IPS-NIHi7 (cell line): ENCODE results near the gene MTA1.

Experiments used
- DNase-seq: peaks from one replicate; pipeline ENCODE4 v3.0.0; 2012; ENCODE audit warnings: mixed read lengths; ENCODE audit errors: extremely low spot score

Gene MTA1

DNA sequence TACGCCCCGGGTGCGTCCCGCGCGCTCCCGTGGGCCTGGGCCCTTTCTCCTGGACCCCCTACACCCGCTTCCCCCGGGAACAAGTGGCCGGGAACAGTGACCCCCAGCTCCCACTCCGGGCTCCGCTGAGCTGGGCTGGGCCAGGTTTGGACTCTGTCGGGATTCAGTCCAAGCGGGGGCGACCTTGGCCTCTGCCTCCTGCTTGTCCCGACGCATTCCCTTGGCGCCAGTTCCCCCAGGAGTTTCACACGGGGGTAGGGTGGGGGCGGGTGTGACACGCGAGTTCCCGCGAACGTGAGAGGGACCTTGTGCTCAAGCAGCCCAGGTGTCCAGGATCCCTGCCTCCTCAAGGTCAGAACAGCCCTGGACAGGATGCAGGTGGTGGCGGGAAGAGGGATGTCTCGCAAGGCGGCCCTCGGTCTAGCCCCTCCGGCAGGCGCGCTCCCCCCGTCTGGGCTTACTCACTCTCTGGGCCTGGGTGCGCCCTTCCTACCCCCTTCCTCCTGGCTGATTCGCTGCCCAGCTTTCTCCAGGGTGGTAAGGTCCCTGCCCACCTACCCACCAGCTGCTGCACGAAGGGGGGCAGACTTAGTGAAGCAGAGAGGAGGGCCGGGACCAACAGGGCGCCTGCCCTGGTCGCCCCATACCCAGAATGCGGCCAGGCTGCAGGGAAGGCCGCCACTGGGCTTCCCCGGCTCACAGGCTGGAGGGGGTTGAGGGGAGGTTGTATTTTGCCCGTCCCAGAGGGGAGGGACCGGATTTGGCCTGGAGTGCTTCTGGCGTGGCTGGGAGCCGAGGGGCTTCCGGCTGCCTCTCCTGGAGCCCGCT is 55.9 kb downstream of the MTA1 start:
- peak; percentile 52 for DNase-seq

DNA sequence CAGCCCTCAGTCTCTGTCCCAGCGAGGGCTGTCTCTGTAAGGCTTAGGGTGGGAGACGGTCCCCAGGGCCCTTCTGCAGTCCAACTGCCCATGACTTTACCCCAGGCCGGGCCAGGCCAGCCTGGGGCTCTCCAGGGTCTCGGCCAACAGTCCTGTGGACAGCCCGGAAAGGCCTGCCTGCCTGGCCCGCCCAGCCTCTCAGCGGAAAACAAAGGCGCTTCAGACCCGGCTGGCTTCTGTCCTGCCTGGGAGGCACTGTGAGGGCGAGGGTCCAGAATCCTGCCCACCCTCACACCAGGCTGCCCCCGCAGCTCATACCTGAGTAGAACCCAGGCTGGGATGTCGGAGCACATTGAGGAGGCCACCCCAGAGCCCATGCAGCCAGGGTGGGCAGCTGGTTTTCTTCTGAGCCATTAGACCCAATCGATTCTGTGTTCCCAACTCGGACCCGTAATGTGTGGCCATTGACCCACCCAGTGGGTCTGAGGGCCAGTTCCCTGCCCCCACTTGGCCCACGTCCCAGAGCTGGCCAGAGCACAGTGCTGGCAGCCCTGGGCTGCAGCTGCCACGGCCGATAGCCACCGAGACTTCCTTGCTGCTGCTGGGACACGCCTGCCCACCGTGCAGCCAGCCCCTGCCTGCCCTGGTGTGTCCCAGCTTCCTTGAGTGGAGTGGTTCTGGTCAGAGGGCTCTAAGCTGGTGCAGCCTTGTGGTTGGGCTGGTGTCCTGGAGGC is 56.6 kb downstream of the MTA1 start:
- DNase-seq: no peak

DNA sequence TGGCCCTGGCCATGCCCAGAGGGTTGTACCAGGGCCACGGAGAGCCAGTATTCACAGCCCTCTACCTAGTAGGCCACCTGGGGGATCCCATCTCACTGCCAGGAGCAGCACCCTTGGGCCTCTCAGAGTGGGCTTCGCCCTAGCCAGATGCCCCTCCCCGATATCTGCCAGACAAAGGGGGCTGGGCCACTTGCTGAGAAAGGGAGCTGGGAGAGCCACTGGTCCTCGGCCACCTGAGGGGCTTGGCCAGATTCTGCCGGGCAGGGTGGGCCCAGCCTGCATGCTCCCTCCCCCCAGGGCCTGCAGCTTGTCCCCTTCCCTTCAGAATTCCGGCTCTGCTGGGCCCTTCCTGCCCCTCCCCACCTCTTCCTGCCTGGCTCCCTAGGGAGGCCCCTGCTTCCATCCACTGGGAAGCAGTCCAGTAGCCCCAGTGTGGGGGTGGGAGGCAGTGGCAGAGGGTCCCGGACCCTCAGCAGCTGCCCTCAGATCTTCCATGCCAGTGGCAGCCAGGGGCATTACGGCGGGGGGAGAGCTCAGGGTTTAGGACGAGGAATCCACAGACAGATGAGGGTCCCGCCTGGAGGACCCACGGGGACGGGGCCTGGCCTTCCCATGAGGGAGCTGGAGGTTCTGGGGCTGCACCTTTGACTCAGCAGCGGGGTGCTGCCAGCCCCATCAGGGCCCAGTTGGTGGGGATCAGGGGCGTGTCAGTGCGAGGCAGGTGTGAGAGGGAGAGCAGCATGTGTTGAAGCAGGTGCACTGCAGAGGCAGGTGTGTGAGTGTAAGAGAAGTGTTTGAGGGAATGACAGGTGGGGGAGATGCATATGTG is 57.4 kb downstream of the MTA1 start:
- no peak for DNase-seq

DNA sequence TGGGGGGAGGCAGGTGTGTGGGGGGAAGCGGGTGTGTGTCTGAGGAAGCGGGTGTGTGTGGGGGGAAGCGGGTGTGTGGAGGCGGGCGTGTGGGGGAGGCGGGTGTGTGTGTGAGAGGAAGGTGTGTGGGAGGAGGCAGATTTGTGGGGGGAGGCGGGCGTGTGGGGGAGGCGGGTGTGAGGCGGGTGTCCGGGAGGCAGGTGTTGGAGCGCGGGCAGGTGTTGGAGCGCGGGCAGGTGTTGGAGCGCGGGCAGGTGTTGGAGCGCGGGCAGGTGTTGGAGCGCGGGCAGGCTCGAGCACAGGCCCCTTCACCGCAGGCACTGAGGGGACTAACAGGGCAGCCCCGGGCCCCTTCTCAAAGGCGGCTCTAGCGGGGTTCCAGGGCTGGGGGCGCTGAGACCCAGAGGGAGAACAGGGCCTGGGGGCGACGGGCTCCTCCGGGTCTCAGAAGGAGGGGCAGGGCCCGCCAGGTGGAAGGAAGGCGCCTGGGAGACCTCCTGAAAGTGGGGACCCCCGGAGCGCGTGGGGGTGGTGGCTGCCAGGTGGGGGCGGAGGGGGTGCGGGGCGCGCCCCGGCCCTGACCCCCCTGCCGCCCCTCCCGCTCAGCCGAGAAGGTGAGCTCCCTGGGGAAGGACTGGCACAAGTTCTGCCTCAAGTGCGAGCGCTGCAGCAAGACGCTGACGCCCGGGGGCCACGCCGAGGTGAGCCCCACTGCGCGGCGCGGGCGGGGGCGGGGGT is 58.2 kb downstream of the MTA1 start:
- DNase-seq: no peak

DNA sequence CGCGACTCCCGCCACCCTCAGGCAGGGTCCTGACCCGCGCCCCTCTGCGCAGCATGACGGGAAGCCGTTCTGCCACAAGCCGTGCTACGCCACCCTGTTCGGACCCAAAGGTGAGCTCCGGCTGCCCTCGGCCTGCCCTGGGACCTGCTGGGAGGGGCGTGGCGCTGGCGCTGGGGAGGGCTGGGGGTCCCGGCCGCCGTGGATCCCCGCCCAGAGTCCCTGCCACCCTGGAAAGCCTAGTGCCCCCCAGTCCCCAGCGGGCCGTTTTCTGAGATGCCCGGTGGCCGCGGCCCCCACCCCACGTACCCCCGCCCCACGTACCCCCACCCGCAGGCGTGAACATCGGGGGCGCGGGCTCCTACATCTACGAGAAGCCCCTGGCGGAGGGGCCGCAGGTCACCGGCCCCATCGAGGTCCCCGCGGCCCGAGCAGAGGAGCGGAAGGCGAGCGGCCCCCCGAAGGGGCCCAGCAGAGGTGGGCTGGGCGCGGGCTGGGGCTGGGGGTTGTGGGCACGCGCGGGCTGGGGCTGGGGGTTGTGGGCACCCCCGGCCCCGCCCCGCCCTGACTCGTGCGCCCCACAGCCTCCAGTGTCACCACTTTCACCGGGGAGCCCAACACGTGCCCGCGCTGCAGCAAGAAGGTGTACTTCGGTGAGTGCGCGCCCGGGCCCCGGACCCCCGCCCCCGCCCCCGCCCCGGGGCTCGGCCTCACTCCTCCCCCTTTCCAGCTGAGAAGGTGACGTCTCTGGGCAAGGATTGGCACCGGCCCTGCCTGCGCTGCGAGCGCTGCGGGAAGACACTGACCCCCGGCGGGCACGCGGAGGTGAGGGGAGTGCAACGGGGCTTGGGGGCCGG is 59.0 kb downstream of the MTA1 start:
- no peak for DNase-seq

DNA sequence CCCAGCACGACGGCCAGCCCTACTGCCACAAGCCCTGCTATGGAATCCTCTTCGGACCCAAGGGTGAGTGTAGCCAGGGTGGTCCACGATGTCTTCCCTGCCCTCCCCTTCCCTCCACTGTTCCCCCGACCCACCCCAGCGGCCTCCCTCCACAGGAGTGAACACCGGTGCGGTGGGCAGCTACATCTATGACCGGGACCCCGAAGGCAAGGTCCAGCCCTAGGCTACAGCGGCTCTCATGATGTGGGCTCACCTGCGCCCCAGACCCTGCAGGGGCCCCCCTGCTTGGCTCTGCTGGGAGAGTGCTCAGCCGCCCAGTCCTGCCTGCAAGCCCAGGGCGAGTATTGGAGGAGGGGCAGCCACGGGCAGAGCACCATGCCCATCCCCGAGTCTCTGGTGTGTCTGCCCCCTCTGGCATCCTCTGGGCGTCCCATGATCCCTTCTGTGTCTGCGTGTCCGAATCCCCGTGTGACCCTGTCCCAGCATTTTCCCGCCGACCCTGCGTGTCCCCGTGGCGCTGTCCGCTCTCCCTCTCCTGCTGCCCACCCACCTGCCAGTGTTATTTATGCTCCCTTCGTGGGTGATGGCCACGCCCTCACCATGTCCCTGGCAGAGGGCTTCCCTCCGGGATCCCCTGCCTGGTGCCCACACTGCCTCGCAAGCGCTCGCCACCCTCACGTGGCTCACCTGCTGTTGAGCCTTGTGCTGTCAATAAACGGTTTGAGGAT is 60.0 kb downstream of the MTA1 start:
- DNase-seq: no peak

DNA sequence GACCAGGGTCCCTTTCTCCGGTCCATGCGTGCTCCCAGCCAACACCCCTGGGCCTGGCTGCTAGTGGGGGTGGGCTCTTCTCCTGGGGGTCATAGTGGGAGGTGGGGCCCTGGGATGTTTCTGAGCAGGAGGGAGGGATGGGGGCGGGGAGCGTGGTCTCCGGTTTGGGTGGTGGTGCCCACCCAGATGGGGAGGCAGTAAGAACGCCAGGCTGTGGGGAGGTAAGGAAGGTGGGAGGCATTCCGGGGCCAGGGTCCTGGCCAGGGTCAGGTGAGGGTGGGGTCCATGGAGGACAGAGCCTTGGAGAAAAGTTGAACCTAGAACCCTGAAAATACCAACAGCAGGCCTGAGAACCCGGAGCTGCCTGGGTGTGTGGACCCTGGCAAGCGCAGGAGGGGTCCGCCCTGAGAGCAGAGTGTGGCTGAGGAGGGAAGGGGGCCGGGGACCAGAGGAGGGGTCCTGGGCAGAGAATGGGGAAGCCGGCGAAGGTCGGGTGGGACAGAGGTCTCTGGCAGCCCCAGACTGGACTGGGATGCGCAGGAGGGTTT is 60.6 kb downstream of the MTA1 start:
- no peak for DNase-seq

DNA sequence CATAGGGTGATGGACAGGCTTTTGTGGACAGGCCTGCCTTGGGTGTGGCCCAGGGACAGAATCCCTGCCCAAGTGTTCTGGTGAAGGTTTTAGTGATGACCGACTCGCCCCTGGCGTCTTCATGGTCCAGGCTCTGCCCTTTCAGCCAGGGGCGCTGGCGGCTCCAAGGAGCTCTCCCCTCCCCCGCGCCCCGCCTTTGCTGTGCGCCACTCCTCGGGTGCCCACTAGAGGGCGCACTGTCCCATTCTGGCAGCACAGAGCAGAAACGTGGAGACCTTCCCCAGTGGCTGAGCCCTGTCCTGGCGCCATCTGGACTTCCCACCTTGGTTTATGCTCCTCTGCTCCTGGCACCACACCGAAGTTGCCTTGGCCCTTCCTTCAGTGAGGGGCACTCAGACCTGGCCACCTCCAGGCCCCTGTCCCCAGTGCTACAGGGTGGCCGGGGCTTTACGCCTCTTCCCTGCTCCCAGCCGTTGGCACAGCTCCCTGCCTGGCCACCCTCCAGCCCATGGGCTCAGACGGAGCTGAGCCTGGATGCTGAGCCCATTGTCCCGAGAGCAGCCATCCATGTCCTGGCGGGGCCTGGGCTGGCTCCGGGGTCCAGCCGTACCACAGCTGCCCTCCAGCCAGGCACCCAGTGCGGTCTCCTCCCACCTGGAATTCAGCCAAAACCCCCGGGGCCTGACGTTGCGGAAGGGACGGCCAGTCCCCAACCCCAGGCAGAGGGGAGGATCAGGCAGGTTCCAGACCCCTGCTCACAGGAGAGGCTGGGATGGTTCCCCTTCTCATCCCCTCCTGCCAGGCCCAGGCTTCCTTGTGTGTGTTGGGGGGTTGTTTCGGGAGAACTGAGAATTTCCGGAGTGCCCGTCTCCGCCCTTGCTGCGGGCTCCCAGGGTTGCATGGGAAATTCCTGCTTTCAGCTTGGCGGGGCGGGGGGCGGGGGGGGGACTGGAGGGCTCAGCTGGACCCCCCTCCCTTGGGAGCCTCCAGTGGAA is 61.5 kb downstream of the MTA1 start:
- peak; percentile 90 for DNase-seq

DNA sequence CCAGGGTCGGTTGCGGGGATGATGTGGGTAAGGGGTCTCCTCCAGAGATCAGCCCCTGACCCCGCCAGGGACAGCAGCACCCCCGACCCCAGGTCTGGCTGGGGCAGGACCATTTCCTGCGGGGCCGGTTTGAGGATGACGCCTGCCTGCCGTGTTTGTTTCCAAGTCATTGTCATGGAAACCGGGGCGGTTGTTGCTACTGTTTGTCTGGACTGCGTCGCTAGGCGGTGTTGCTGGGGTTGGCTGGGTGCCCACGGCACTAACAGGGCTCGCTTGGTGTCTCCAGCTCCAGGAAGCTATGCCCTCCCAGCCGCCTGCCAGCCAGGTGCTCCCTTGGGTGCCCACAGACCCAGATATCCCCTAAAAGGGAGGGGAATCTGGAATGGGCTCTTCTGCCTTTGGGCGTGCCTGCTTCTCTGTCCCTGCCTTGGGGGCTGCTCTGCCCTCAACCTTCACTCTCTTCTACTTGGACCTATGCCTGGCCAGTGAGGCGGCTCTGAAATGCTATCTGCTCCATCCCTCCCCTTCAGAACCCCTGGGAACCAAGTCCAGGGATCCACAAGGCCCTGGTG is 62.3 kb downstream of the MTA1 start:
- peak; percentile 85 for DNase-seq

DNA sequence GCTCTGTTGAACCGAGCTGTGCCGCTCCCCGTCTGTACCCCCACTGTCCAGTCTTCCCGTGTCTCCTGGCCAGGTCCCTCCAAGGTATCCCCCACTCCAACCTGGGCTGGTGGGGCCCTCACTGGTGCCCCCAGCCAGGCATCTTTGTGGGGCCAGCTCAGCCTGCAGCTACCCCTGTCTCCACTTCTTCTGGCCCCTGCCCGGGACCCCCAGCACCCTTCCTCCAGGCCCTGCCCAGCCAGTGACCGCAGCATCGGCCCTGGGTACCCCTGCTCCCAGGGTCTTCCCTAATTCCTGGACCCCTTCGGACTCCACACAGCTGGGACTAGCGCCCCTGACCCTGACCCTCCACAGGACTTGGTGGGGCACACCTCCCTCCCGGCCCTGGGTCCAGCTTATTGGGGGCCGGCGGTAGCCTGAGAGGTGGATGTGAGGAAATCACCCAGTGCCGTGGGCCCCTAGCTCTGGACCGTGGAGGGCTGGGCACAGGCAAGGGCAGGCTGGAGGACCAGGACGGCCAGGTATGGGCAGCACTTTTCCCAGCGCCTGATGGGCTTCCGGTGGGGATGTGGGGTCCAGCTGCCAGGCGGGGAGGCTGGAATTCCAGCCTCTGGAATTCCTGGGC is 63.0 kb downstream of the MTA1 start:
- DNase-seq: no peak

DNA sequence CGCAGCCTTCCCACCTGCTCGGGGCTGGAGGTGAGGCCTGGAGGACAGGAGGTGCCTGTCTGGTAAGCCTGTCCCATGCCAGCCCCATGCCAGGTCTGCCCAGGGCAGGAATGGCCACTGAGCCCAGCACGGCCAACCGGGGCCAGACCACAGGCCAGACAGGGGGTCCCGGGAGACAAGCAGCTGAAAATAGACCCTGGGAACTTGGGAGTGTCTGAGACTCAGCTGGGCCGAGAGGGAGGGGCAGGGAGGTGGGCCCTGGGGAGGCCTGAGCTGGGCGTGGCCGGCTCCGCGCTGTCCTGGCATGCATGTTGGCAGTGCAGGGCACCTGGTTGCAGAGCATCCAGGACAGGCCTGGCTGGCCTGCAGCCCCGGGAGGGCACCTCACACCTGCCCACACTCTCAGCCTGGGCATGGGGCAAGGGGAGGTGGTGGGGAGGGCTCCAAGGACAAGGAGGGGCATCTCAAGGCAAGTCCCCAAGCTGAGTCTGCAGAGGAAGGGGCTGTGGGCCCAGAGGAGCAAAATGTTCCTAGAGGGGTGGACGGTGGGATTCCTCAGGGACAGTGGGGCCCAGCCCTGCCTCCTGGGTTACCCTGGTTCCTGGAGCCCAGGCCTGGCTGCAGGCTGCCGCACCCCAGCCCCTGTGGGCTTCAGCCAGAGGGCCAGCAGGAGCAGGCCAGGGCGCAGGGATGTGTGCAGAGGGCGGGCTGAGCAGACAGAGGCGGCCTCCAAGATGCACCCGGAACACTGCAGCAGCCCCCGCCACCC is 63.9 kb downstream of the MTA1 start:
- no peak for DNase-seq

DNA sequence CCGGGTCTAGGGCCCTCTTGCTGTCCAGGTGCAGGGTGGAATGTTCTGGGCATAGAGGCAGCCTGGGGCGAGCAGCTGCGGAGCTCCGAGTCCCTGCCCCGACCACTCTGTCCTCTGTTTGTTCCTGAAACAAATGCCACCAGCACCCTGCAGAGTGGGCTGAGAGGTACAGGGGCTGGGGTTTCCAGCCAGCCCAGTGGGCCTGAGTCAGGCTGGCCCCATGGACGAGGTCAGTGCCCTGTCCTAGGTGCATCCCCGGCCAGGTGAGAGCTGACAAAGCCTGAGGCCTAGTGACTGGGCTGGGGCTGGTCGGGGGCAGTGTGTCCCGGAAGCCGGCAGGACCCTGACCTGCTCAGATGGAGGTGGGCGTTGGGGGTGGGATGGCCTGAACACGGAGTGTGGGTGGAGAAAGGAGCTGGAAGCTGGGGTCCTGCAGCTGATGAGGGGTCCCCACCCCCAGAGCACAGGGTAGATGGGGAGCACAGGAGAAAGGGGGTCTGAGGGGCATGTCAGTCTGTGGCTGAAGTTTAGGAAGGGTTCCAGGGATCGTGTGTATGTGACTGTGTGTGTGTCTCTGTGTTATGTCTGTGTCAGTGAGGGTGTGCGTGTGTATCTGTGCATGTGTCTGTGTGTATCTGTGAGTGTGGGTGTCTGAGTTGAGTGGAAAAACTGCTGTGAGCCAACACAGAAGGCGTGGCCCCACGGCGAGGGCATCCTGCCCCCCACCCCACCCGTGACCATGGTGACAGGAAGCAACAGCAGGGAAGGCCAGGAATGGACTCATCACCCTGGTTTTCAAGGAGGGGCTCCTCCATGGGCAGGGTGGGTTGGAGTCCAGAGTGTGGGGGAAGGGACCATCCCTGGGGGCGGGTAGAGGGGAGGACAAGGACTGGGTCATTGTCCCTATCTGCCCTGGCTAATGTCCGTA is 64.7 kb downstream of the MTA1 start:
- DNase-seq: no peak

DNA sequence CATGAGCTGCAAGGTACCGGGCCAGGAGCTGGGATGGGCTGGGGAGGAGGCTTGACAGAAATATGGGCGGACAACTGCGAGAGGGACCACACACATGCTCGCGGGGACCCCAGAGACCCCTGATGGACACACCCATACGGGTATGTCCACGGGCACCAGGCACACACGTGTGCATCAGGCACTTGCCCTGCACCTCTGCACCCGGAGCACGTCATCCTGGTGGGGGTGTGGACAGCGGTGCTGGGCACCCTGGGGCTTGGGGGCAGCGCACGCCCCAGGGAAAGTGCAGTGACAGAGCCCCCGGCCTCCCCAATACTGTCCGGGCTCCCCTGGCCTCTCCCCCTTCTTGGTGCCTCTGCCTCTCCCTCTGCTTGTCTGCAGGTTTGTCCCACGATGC is 65.4 kb downstream of the MTA1 start:
- DNase-seq: no peak

DNA sequence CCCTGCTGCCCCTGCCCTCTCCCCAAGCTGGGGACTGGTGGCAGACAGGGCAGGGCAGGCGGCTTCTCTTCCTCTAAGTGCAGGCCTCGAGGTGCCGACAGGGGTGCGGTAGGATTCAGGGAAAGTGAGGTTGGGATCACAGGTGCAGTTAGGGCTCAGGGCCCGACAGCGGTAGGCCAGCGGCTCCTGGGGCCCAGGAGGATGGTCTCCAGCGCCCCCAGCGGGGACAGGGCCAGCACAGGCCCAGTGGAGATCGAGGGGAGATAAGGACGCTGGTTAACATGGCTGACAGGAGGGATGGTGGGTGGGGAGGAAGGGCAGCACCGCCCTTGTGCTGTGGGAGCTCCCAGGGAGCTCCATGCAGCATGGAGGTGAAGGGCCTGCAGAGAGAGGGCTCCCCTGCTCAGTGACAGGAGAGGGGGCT is 66.1 kb downstream of the MTA1 start:
- DNase-seq: peak; percentile 80

DNA sequence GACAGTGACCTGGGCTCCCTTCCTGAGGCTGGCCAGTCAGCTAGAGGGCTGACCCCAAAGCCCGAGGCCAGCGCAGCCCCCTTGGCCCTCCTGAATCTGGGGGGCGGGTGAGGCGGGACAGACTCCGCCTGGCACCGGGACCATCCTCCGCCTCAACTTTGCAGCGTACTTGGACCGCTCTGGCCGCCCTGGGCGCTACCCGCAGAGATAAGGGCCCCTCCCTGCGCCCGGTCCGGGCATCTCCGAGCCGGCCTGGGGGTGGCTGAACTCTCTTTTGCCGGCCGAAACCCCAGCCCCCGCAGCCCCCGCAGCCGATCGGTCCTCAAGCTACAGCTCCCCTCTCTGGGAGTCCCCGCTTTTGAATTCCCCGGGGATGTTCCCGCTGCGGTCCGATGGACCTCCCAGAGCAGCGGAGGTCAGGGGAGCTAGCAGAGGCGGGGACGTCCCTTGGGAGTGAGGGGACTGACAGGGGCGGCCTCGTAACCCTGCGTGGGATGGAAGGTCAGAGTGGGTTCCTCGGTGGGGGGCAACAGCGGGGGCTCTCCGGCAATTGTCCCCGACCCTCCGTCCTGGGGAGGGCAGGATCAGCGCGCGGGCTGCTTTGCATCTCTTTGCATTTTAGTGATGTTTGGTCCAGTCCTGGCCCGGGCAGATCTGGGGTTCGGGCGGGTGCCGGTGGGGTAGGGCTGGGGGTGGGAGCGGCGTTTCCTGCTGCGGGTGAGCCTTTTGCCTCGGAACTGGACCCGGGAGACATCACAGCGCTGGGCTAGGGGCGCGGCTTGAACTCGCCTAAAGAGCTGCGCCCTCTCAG is 66.7 kb downstream of the MTA1 start, which contains the start of gene CRIP1:
Gene CRIP1, plus strand, starts transcription at position 724 of the 811 bp plus-strand sequence. CDS start 374 bp downstream, outside the sequence.
- no peak for DNase-seq
